ENCODE results near the gene PDSS1. TPM values are rescaled to one million over a fixed set of nuclear protein-coding genes. Genes with fewer than 3 reads are reported as not detected.

The PDSS1 gene
- total RNA-seq, 2 experiments from 2014 or later: 3.8 to 4.5 TPM

- ATAC-seq (ENCODE audit: poor library complexity): no peak
- Histone ChIP-seq H3K4me3 (ENCODE audit: low read length) (no peak overlapping the region), H3K9me3 (ENCODE audit: control insufficient read depth in 1 of 2, insufficient read depth in 1 of 2, low read length in 2 of 2) (no peaks in the 10 kb centered on the region), H3K27ac (ENCODE audit: low read depth in 1 of 2, low read length in 2 of 2) (no peak overlapping the region), H3K27me3 (ENCODE audit: control insufficient read depth in 1 of 2, insufficient read depth in 2 of 2, low read length in 2 of 2) (no peaks in the 10 kb centered on the region), H3K4me1 (ENCODE audit: insufficient read depth, low read length) (peaks cover 17% of the 10 kb centered on the region), H3K36me3 (ENCODE audit: insufficient read depth, low read length) (no peaks in the 10 kb centered on the region)
- peaks cover 86% of the 10 kb centered on the region for H3K4me1 Mint-ChIP-seq (ENCODE audit: low read depth)
- intact Hi-C loops (cut with DNase I, micrococcal nuclease): no loop called here
- no peak overlapping the region for H3K4me3 Mint-ChIP-seq
- H3K27ac Mint-ChIP-seq: no peak overlapping the region
- H3K36me3 Mint-ChIP-seq (ENCODE audit: low read depth): peaks cover 31% of the 10 kb centered on the region
- ChIA-PET CTCF (interaction anchor here (0.6 to 1.5 kb wide), 2 partner anchors 10 to 506 kb away, joined by 3 read pairs; no protein-coding TSS in a partner anchor), POLR2A (no interaction called here)
- no peaks in the 10 kb centered on the region for H3K9me3 Mint-ChIP-seq
- H3K27me3 Mint-ChIP-seq: no peaks in the 10 kb centered on the region
- DNase-seq: no peak
- no peak for TF ChIP-seq CTCF (IDR thresholded peaks at IDR 0.05)
Measured at GRCh38 chr10:26776258-26776657, 78.8 kb downstream of the PDSS1 start.

GRCh38 chr10:26777686-26778085 lies 80.2 kb downstream of the PDSS1 start:
- Mint-ChIP-seq H3K4me3 (no peak overlapping the region), H3K36me3 (ENCODE audit: low read depth) (peaks cover 29% of the 10 kb centered on the region), H3K4me1 (ENCODE audit: low read depth) (peaks cover 88% of the 10 kb centered on the region), H3K27ac (peak overlapping the region; percentile 16), H3K27me3 (no peaks in the 10 kb centered on the region), H3K9me3 (no peaks in the 10 kb centered on the region)
- DNase-seq (no peak), ATAC-seq (ENCODE audit: poor library complexity) (no peak)
- H3K4me1 ChIP-seq (ENCODE audit: insufficient read depth, low read length): peaks cover 27% of the 10 kb centered on the region
- TF ChIP-seq CTCF (IDR thresholded peaks at IDR 0.05): no peak
- no peak overlapping the region for H3K27ac ChIP-seq (ENCODE audit: low read depth in 1 of 2, low read length in 2 of 2)
- H3K9me3 ChIP-seq (ENCODE audit: control insufficient read depth in 1 of 2, insufficient read depth in 1 of 2, low read length in 2 of 2): no peaks in the 10 kb centered on the region
- intact Hi-C loops (cut with DNase I, micrococcal nuclease): no loop called here
- POLR2A ChIA-PET: no interaction called here
- no peak overlapping the region for H3K4me3 ChIP-seq (ENCODE audit: low read length)
- H3K36me3 ChIP-seq (ENCODE audit: insufficient read depth, low read length): peaks cover 1% of the 10 kb centered on the region
- CTCF ChIA-PET: interaction anchor here (0.5 kb wide), 1 partner anchor 97 kb away, joined by 3 read pairs; no protein-coding TSS in a partner anchor
- no peaks in the 10 kb centered on the region for H3K27me3 ChIP-seq (ENCODE audit: control insufficient read depth in 1 of 2, insufficient read depth in 2 of 2, low read length in 2 of 2)

GRCh38 chr10:26779176-26779860 lies 81.8 kb downstream of the PDSS1 start:
- no peaks in the 10 kb centered on the region for H3K9me3 ChIP-seq (ENCODE audit: control insufficient read depth in 1 of 2, insufficient read depth in 1 of 2, low read length in 2 of 2)
- H3K27ac Mint-ChIP-seq: peak overlapping the region; percentile 16
- no peak overlapping the region for H3K27ac ChIP-seq (ENCODE audit: low read depth in 1 of 2, low read length in 2 of 2)
- peak in 1 of 14 experiments; percentile 11 for DNase-seq
- no peak for TF ChIP-seq CTCF (IDR thresholded peaks at IDR 0.05)
- H3K4me1 Mint-ChIP-seq (ENCODE audit: low read depth): peaks cover 95% of the 10 kb centered on the region
- peaks cover 35% of the 10 kb centered on the region for H3K4me1 ChIP-seq (ENCODE audit: insufficient read depth, low read length)
- peaks cover 2% of the 10 kb centered on the region for H3K36me3 ChIP-seq (ENCODE audit: insufficient read depth, low read length)
- H3K36me3 Mint-ChIP-seq (ENCODE audit: low read depth): peaks cover 30% of the 10 kb centered on the region
- intact Hi-C loops (cut with DNase I, micrococcal nuclease): no loop called here
- no peak overlapping the region for H3K4me3 Mint-ChIP-seq
- H3K27me3 Mint-ChIP-seq: no peaks in the 10 kb centered on the region
- POLR2A ChIA-PET: interaction anchor here (1.3 kb wide), 2 partner anchors 10 to 81 kb away, joined by 3 to 5 read pairs; partner anchors contain the start of gene ABI1
- CTCF ChIA-PET: no interaction called here
- H3K9me3 Mint-ChIP-seq: no peaks in the 10 kb centered on the region
- ATAC-seq (ENCODE audit: poor library complexity): no peak
- no peak overlapping the region for H3K4me3 ChIP-seq (ENCODE audit: low read length)
- H3K27me3 ChIP-seq (ENCODE audit: control insufficient read depth in 1 of 2, insufficient read depth in 2 of 2, low read length in 2 of 2): no peaks in the 10 kb centered on the region
